Mucosa of gallbladder (tissue), 1 donor: ENCODE data around the gene RIPK1. TPM values are rescaled to one million over a fixed set of nuclear protein-coding genes. Genes with fewer than 3 reads are reported as not detected.
A peak's percentile ranks its signal among the peaks of the same experiment; 100 is the strongest.
"Not testable (repeated sequence)": the region's sequence is repeated elsewhere in the genome, so short reads cannot be mapped to it uniquely, and the experiment has no call there.

Source experiments
- DNase-seq: peaks from one replicate; pipeline ENCODE4 v3.0.0-alpha.2; 2020; ENCODE audit warnings: low spot score
- total RNA-seq: library from RNA; stranded (reverse); gene quantifications from one replicate; pipeline ENCODE4 v1.2.1, GENCODE V29; 2021
- donor health status: DM: no; HTN: no; CAD: no.

Gene RIPK1
- total RNA-seq = 26.3 TPM

DNA sequence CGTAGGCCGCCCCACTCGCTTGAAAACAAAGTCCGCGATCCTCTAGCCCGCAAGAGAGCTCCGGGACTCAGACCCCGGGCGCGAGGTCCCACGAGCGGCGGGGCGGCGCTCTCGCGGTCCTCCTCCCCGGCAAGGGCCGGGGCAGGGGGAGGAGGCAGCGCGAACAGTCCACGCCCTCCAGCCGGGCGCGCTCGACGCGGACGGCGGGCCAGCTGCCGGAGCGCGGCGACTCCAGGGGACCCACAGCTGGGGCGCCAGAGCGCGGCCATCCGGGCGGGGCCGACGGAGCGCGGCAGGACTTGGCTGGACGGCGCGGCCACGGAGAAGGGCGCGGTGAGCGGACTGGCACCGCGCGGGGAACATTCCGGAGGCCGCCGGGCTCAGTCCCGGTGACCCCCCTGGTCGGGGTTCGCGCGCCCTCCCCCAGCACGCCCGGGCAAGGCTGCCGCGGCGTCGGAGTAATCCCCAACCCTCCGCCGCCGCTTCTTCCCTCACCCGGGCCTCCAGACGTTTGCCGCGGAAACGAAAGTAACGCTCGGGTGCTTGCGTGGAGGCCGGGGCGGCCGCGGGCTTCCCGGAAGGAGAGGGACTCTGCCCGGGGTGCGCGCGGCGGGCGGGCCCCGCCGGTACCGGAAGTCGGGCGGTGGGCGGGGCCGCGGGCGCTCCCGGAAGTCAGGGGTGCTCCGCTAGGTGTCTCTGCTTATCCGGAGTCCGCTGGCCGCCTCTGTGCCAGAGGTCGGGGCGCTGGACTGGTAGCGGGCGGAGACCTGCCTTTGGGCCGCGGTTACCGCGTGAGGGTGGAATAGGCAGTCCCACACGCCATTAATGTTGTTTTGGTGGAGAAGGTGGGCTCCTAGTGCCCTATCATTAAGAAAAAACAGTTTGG, at the start of gene RIPK1:
Gene RIPK1 (plus strand): TSS at position 166 of the 886 bp plus-strand sequence. CDS start 8,330 bp downstream, outside the sequence.
- DNase-seq = peak; percentile 95

DNA sequence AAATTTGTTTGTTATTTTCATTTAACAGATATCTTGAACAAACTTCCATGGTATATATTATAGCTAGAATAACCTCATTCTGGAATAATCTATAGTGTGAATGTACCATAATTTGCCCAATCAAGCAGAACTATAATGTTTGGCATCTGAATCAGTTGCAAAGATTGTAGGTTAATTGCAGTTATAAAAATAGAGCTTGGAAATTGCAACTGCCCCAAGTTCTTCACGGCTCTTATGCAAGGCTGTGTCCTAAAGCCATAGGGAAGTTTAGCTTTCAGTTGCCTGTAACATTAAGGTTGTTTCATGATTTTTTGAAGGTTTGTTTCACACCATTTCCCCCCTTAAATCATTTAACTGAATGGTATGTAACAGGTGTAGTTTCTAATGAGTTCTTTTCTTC, 49.2 kb upstream of the RIPK1 start:
- DNase-seq = no peak

DNA sequence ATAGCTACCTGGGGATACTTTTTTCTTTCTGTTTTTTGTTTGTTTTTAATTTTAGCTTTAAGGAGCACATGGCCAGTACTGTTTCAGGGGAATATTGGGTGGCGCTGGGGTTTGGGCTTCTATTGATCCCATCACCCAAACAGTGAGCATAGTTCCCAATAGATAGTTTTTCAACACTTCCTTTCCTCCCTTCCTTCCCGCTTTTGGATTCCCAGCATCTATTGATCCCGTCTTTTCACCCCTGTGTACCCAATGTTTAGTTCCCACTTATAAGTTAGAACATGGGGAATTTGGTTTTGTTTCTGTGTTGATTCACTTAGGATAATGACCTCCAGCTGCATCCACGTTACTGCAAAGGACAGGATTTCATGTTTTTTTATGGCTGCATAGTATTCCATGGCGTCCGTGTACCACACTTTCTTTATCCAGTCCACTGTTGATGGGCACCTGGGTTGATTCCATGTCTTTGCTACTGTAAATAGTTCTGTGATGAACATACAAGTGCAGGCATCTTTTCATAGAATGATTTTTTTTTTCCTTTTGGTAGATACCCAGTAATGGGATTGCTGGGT, 48.5 kb upstream of the RIPK1 start:
- no peak for DNase-seq

DNA sequence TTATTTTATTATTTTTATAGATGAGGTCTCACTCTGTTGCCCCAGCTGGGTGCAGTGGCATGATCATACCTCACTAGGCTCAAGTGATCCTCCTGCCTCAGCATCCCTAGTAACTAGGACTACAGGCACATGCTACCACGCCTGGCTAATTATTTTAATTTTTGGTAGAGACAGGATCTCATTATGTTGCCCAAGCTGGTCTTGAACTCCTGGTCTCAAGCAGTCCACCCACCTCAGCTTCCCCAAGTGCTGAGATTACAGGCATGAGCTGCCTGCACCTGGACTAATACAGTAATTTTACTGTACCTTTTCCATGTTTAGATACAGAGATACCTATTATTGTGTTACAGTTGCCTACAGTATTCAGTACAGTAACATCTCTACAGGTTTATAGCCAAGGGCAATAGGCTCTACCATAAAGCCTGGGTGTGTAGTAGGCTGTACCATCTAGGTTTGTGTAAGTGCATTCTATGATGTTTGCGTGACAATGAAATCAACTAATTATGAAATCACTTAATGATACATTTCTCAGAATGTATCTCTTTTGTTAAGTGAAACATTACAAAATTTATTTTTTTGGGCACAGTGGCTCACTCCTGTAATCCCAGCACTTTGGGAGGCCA, 47.2 kb upstream of the RIPK1 start:
- not testable (repeated sequence) for DNase-seq

- DNase-seq = no peak
These were observed 45.3 kb upstream of the RIPK1 start for GRCh38 chr6:3022765-3023662.

DNA sequence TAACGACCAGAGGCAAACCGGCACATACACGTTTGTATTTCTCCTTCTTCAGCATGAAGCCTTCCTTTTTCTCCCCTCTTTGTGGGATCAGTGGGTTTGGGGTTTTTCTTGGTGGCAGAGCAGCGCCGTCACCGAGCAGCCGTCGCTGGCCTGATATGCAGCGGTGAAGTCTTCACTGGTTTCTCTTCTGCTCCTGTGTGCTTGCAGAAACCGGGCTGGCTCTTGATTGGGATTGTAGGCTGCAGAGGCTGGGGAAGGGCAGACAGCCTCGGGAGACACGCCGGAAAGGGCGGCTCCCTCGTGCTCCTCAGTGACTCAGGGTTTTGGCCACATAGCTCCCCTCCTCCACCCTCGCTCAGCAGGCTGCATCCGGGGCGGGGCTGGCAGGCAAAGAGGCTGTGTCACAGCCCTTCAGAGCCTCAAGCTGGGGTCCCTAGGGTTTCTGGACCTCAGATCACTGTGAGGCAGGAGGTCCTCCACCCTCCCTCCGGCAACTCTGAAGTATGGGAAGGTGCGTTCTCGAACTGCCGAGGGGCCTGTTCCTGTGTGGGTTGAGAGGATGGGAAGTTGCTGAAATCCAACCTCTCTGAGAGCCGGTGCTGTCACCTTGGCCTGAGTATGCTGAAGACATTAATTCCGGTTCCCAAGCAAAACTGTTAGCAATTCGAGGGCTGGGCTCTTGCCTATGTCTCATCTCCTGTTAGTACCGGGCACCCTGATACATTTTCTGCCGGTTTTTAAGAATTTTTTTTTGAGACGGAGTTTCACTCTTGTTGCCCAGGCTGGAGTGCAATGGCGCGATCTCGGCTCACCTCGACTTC, 44.4 kb upstream of the RIPK1 start:
- DNase-seq = peak; percentile 87

GRCh38 chr6:3026791-3027626, 41.3 kb upstream of the RIPK1 start:
- DNase-seq = no peak

- not testable (repeated sequence) for DNase-seq
These were observed 40.1 kb upstream of the RIPK1 start for GRCh38 chr6:3028156-3028555.

GRCh38 chr6:3031857-3032640, 36.2 kb upstream of the RIPK1 start:
- no peak for DNase-seq

DNA sequence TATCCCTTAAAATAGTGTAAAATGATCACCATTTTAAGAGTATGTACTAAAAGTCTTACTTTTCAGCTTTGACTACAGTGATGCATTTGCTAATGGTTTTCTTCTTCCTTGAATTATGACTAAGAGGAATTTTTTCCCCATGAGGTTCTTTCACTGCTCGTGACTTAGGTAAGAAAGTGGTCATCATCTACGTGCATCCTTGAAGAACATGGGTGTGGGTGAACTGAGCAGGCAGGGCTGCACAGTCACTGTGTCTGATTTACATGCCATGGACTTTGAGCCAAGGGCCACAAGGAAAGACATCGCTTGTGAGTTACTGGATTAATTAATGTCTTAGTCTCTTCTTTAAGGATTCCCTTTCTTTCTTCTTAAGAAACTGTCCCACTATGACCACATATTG, 35.3 kb upstream of the RIPK1 start:
- peak; percentile 41 for DNase-seq

DNA sequence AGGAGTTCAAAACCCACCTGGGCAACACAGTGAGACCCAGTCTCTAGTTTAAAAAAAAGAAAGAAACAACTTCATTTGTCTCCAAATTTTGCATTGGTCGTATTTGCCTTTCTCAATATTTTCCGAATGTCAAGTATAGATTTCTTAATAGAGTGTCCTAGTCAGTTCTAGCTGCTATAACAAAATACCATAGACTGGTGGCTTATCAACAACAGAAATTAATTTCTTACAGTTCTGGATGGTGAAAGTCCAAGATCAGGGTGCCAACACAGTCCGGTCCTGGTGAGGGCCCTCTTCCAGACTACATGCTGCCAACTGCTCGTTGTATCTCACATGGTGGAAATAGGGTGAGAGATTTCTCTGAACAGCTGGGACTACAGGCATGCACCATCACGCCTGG, 34.6 kb upstream of the RIPK1 start:
- DNase-seq = no peak

DNA sequence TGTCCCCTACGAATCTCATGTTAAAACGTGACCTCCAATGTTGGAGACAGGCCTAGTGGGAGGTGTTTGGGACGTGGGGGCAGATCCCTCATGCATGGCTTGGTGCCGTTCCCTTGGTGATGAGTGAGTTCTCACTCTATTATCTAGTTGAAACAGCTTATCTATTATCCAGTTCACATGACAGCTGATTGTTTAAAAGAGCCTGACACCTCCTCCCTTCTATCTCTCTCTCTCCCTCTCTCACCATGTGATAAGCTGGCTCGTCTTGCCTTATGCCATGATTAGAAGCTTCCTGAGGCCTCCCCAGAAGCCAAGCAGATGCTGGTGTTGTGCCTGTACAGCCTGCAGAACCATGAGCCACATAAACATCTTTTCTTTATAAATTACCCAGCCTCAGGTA, 32.9 kb upstream of the RIPK1 start:
- DNase-seq = no peak

DNA sequence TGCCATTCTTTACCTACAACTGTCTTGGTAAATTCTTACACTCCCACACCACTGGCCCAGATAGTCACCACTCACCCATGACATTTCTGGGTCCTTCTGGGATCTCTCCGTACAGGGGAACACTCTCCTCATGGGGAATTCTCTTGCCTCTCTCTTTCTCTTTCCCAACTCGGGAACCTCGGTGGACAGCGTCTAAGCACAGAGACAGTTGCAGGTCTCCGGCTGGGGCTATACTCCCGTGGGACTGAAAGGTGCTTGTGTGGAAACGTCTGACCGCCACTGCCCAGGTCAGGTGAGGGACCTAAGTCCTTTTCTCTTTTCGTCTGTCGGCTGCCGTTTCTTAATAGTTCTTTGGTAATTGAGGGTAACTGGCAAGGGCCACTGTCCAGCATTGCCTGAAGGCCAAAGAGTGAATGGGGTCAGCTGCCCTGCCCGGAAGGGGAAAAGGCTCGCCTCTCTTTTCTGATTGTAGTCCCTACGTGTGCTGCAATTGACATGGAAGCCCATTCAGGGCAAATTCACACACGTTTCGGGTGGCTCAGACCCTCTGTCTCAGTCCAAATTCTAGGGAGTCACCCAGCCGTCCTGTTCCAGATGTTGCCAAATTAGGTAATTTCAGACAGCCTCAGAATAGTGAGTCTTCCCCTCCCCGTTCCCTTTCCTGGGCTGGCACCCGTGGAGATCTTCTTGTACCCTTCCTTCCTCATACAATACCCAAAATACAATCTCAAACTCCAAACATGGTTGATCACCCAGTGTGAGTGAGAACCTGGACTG, 31.2 kb upstream of the RIPK1 start:
- no peak for DNase-seq

GRCh38 chr6:3037638-3038365, 30.5 kb upstream of the RIPK1 start:
- no peak for DNase-seq

- DNase-seq = no peak
These were observed 28.9 kb upstream of the RIPK1 start for GRCh38 chr6:3039384-3039783.

- no peak for DNase-seq
These were observed 27.1 kb upstream of the RIPK1 start for GRCh38 chr6:3041147-3041546.

GRCh38 chr6:3041606-3042005, 26.7 kb upstream of the RIPK1 start:
- DNase-seq = no peak

- no peak for DNase-seq
These were observed 22.9 kb upstream of the RIPK1 start for GRCh38 chr6:3045369-3045768.
